Muscle layer of duodenum (tissue), 2 donors: Measurements from ENCODE around the gene TMEM185A.
"Not testable (repeated sequence)": the region's sequence is repeated elsewhere in the genome, so short reads cannot be mapped to it uniquely, and the experiment has no call there.

ENCODE experiments used
- H3K27ac ChIP-seq: one replicate; pipeline ENCODE4 v1.7.0; 2013; ENCODE audit warnings: mild to moderate bottlenecking, low read length
- H3K27me3 ChIP-seq: one replicate; pipeline ENCODE4 v1.7.0; 2013; ENCODE audit warnings: low read depth, mild to moderate bottlenecking, control low read depth, low read length
- H3K36me3 ChIP-seq, 2 donors: one replicate each; pipeline ENCODE4 v1.7.0; 2013; ENCODE audit warnings: low read length in 2 of 2, control low read depth in 1 of 2, mild to moderate bottlenecking in 1 of 2; ENCODE audit not compliant: insufficient read depth in 2 of 2, control insufficient read depth in 1 of 2
- H3K4me1 ChIP-seq, 2 donors: one replicate each; pipeline ENCODE4 v1.7.0; 2013; ENCODE audit warnings: low read length in 2 of 2, mild to moderate bottlenecking in 2 of 2, control low read depth in 1 of 2, moderate library complexity in 1 of 2; ENCODE audit not compliant: insufficient read depth in 2 of 2, control insufficient read depth in 1 of 2
- H3K4me3 ChIP-seq, 2 donors: one replicate each; pipeline ENCODE4 v1.7.0; 2013; ENCODE audit warnings: low read length in 2 of 2, low read depth in 1 of 2, mild to moderate bottlenecking in 1 of 2
- H3K9me3 ChIP-seq, 2 donors: one replicate each; pipeline ENCODE4 v1.7.0; 2013; ENCODE audit warnings: low read length in 2 of 2, control low read depth in 1 of 2, mild to moderate bottlenecking in 1 of 2; ENCODE audit not compliant: control insufficient read depth in 1 of 2
- donor health status: healthy.

Gene TMEM185A

DNA sequence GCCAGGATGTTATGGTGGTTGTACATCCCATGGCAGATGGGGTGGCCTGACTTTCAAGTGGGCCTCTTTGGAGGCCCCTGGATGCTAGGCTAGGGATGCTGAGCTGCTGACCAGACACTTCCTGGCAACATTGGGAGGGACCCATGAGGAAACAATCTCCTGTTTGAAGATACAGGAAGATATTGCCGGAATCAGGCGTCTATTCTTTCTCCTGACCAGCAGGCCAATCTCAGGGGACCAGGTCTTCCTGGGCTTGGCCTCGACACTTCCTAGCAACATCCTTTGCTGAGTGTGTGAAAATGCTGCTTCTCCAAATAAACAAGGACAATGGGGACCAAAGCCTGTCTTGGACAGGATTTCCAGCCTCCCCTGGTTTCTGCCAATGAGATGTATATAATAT is 83.8 kb downstream of the TMEM185A start:
- H3K4me3 ChIP-seq, H3K4me1 ChIP-seq, H3K27ac ChIP-seq, H3K27me3 ChIP-seq, H3K36me3 ChIP-seq, H3K9me3 ChIP-seq: not testable (repeated sequence)

DNA sequence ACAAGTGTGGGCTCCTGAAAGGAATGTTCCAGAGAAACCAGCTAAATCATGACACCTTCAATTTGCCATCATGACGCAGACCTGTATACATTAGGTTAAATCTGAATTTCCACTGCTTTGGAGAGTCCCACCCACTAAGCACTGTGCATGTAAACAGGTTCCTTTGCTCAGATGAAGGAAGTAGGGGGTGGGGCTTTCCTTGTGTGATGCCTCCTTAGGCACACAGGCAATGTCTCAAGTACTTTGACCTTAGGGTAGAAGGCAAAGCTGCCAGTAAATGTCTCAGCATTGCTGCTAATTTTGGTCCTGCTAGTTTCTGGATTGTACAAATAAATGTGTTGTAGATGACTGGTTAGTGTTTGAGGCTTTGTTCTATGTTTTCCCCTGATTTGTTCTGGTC is 84.6 kb downstream of the TMEM185A start:
- not testable (repeated sequence) for H3K36me3 ChIP-seq, H3K27me3 ChIP-seq, H3K4me1 ChIP-seq, H3K9me3 ChIP-seq, H3K27ac ChIP-seq, H3K4me3 ChIP-seq
